ENCODE measurements around the gene SNX8.
"Not testable (repeated sequence)": the region's sequence is repeated elsewhere in the genome, so short reads cannot be mapped to it uniquely, and the experiment has no call there.

The SNX8 gene

GRCh38 chr7:2326951-2327350 is 12.7 kb upstream of the SNX8 start:
- no peak for DNase-seq

GRCh38 chr7:2325162-2325561 is 10.9 kb upstream of the SNX8 start:
- no peak for DNase-seq

- no peak for DNase-seq
Measured at GRCh38 chr7:2321020-2321419, 6.8 kb upstream of the SNX8 start.

GRCh38 chr7:2317556-2318293 is 3.5 kb upstream of the SNX8 start:
- DNase-seq, result no peak

- DNase-seq, result no peak
Measured at GRCh38 chr7:2316578-2316977, 2.3 kb upstream of the SNX8 start.

- DNase-seq, result no peak
Measured at GRCh38 chr7:2315787-2316186, 1.5 kb upstream of the SNX8 start.

GRCh38 chr7:2314956-2315530 is 802 bp upstream of the SNX8 start:
- not testable (repeated sequence) for DNase-seq

GRCh38 chr7:2313450-2314208 is 612 bp downstream of the SNX8 start:
- no peak for DNase-seq

- DNase-seq, result no peak
Measured at GRCh38 chr7:2312267-2312929, 1.8 kb downstream of the SNX8 start.

- DNase-seq, result no peak
Measured at GRCh38 chr7:2309889-2310331, 4.3 kb downstream of the SNX8 start.

GRCh38 chr7:2307690-2308107 is 6.5 kb downstream of the SNX8 start:
- no peak for DNase-seq

- DNase-seq, result no peak
Measured at GRCh38 chr7:2306688-2307087, 7.6 kb downstream of the SNX8 start.

- DNase-seq, result not testable (repeated sequence)
Measured at GRCh38 chr7:2305258-2305657, 9.0 kb downstream of the SNX8 start.

- DNase-seq, result not testable (repeated sequence)
Measured at GRCh38 chr7:2303520-2303919, 10.7 kb downstream of the SNX8 start.

GRCh38 chr7:2302743-2303397 is 11.4 kb downstream of the SNX8 start:
- not testable (repeated sequence) for DNase-seq

- DNase-seq, result no peak
Measured at GRCh38 chr7:2301511-2301863, 12.8 kb downstream of the SNX8 start.

GRCh38 chr7:2299870-2300512 is 14.2 kb downstream of the SNX8 start:
- no peak for DNase-seq

- DNase-seq, result no peak
Measured at GRCh38 chr7:2299131-2299829, 15.0 kb downstream of the SNX8 start.

GRCh38 chr7:2296832-2297231 is 17.4 kb downstream of the SNX8 start:
- DNase-seq, result no peak

GRCh38 chr7:2295936-2296620 is 18.2 kb downstream of the SNX8 start:
- DNase-seq, result no peak

GRCh38 chr7:2290877-2291276 is 23.4 kb downstream of the SNX8 start:
- DNase-seq, result no peak
